T-helper 1 cell treated with Interleukin-12 subunit alpha and Interleukin-12 subunit beta and Interleukin-4 antibody, amounts not matched to agents 30 μg/mL and 1 μg/mL, for 36 hours (primary cell): ENCODE data around the gene ILKAP.

Experiments
- H3K27ac Mint-ChIP-seq: one replicate; pipeline ENCODE4 v1.8.0; 2021; ENCODE audit warnings: mild to moderate bottlenecking, mixed read lengths
- H3K27me3 Mint-ChIP-seq: one replicate; pipeline ENCODE4 v1.8.0; 2021; ENCODE audit warnings: low read depth, mixed read lengths
- H3K36me3 Mint-ChIP-seq: one replicate; pipeline ENCODE4 v1.8.0; 2021; ENCODE audit warnings: low read depth, mixed read lengths
- H3K4me1 Mint-ChIP-seq: one replicate; pipeline ENCODE4 v1.8.0; 2021; ENCODE audit warnings: low read depth, mixed read lengths
- H3K4me3 Mint-ChIP-seq: one replicate; pipeline ENCODE4 v1.8.0; 2021; ENCODE audit warnings: mild to moderate bottlenecking, moderate library complexity, mixed read lengths
- H3K9me3 Mint-ChIP-seq: one replicate; pipeline ENCODE4 v1.8.0; 2021; ENCODE audit warnings: mixed read lengths

ILKAP gene

GRCh38 chr2:238127165-238128060, 76.1 kb downstream of the ILKAP start:
- no peaks in the 10 kb centered on the region for H3K36me3 Mint-ChIP-seq
- H3K4me3 Mint-ChIP-seq = no peak overlapping the region
- no peaks in the 10 kb centered on the region for H3K4me1 Mint-ChIP-seq
- no peaks in the 10 kb centered on the region for H3K27me3 Mint-ChIP-seq
- no peaks in the 10 kb centered on the region for H3K9me3 Mint-ChIP-seq
- no peak overlapping the region for H3K27ac Mint-ChIP-seq

- Mint-ChIP-seq H3K4me1 (no peaks in the 10 kb centered on the region), H3K27ac (no peak overlapping the region), H3K4me3 (no peak overlapping the region), H3K36me3 (no peaks in the 10 kb centered on the region), H3K27me3 (no peaks in the 10 kb centered on the region), H3K9me3 (no peaks in the 10 kb centered on the region)
Observed at GRCh38 chr2:238126775-238127164, 76.7 kb downstream of the ILKAP start.

GRCh38 chr2:238126338-238126737, 77.2 kb downstream of the ILKAP start:
- Mint-ChIP-seq H3K4me1 (no peaks in the 10 kb centered on the region), H3K4me3 (no peak overlapping the region), H3K36me3 (no peaks in the 10 kb centered on the region), H3K27ac (no peak overlapping the region), H3K9me3 (no peaks in the 10 kb centered on the region), H3K27me3 (no peaks in the 10 kb centered on the region)

GRCh38 chr2:238125127-238125885, 78.2 kb downstream of the ILKAP start:
- Mint-ChIP-seq H3K4me1 (no peaks in the 10 kb centered on the region), H3K4me3 (no peak overlapping the region), H3K27ac (no peak overlapping the region), H3K9me3 (no peaks in the 10 kb centered on the region), H3K27me3 (no peaks in the 10 kb centered on the region), H3K36me3 (no peaks in the 10 kb centered on the region)

GRCh38 chr2:238124488-238125126, 78.9 kb downstream of the ILKAP start:
- Mint-ChIP-seq H3K4me1 (no peaks in the 10 kb centered on the region), H3K9me3 (no peaks in the 10 kb centered on the region), H3K27ac (no peak overlapping the region), H3K36me3 (no peaks in the 10 kb centered on the region), H3K27me3 (no peaks in the 10 kb centered on the region), H3K4me3 (no peak overlapping the region)

GRCh38 chr2:238123991-238124470, 79.5 kb downstream of the ILKAP start:
- H3K4me1 Mint-ChIP-seq = no peaks in the 10 kb centered on the region
- no peak overlapping the region for H3K27ac Mint-ChIP-seq
- H3K27me3 Mint-ChIP-seq = no peaks in the 10 kb centered on the region
- H3K36me3 Mint-ChIP-seq = no peaks in the 10 kb centered on the region
- no peak overlapping the region for H3K4me3 Mint-ChIP-seq
- H3K9me3 Mint-ChIP-seq = no peaks in the 10 kb centered on the region

GRCh38 chr2:238123218-238123971, 80.1 kb downstream of the ILKAP start:
- no peaks in the 10 kb centered on the region for H3K27me3 Mint-ChIP-seq
- H3K27ac Mint-ChIP-seq = no peak overlapping the region
- no peak overlapping the region for H3K4me3 Mint-ChIP-seq
- no peaks in the 10 kb centered on the region for H3K9me3 Mint-ChIP-seq
- no peaks in the 10 kb centered on the region for H3K4me1 Mint-ChIP-seq
- H3K36me3 Mint-ChIP-seq = no peaks in the 10 kb centered on the region

- Mint-ChIP-seq H3K4me3 (no peak overlapping the region), H3K36me3 (no peaks in the 10 kb centered on the region), H3K9me3 (no peaks in the 10 kb centered on the region), H3K27ac (no peak overlapping the region), H3K27me3 (peaks cover 3% of the 10 kb centered on the region), H3K4me1 (no peaks in the 10 kb centered on the region)
Observed at GRCh38 chr2:238122287-238123217, 80.9 kb downstream of the ILKAP start.

- no peak overlapping the region for H3K4me3 Mint-ChIP-seq
- no peaks in the 10 kb centered on the region for H3K9me3 Mint-ChIP-seq
- H3K27ac Mint-ChIP-seq = no peak overlapping the region
- H3K4me1 Mint-ChIP-seq = no peaks in the 10 kb centered on the region
- H3K36me3 Mint-ChIP-seq = no peaks in the 10 kb centered on the region
- H3K27me3 Mint-ChIP-seq = peaks cover 5% of the 10 kb centered on the region
Observed at GRCh38 chr2:238121511-238122286, 81.8 kb downstream of the ILKAP start.

GRCh38 chr2:238120463-238121298, 82.8 kb downstream of the ILKAP start:
- H3K36me3 Mint-ChIP-seq = no peaks in the 10 kb centered on the region
- no peaks in the 10 kb centered on the region for H3K4me1 Mint-ChIP-seq
- H3K27me3 Mint-ChIP-seq = peaks cover 5% of the 10 kb centered on the region
- H3K27ac Mint-ChIP-seq = no peak overlapping the region
- H3K4me3 Mint-ChIP-seq = no peak overlapping the region
- no peaks in the 10 kb centered on the region for H3K9me3 Mint-ChIP-seq
